Aorta (tissue), 5 donors: ENCODE results near the gene TGFBR1. TPM values are rescaled to one million over a fixed set of nuclear protein-coding genes. Genes with fewer than 3 reads are reported as not detected.

Source experiments
- ATAC-seq: fragments of 200-7000 bp; cut with Tn5 transposase; one replicate; pipeline ENCODE4 v1.9.1; 2022; ENCODE audit warnings: moderate library complexity; ENCODE audit not compliant: low FRiP score
- DNase-seq, 2 donors: peaks; one replicate each; pipeline ENCODE4 v3.0.0-alpha.2; 2020
- H3K27ac ChIP-seq, 2 donors: one replicate each; pipeline ENCODE4 v1.5.1; 2013; ENCODE audit warnings: low read length in 2 of 2, mild to moderate bottlenecking in 2 of 2, moderate library complexity in 2 of 2, control low read depth in 1 of 2, inconsistent platforms in 1 of 2, low read depth in 1 of 2
- H3K27me3 ChIP-seq, 2 donors: one replicate each; pipeline ENCODE4 v1.6.1; 2013; ENCODE audit warnings: control low read depth in 1 of 2, low read length in 1 of 2, mild to moderate bottlenecking in 1 of 2, moderate library complexity in 1 of 2; ENCODE audit not compliant: insufficient read depth in 2 of 2, control insufficient read depth in 1 of 2
- H3K36me3 ChIP-seq, 2 donors: one replicate each; pipeline ENCODE4 v1.6.1; 2013; ENCODE audit warnings: control low read depth in 1 of 2, low read length in 1 of 2, mild to moderate bottlenecking in 1 of 2; ENCODE audit not compliant: insufficient read depth in 2 of 2, control insufficient read depth in 1 of 2
- H3K4me1 ChIP-seq, 2 donors: one replicate each; pipeline ENCODE4 v1.6.1; 2013; ENCODE audit warnings: low read length in 2 of 2, control low read depth in 1 of 2, mild to moderate bottlenecking in 1 of 2, moderate library complexity in 1 of 2; ENCODE audit not compliant: insufficient read depth in 2 of 2, control insufficient read depth in 1 of 2
- H3K4me3 ChIP-seq, 2 donors: one replicate each; pipeline ENCODE4 v1.5.1; 2013; ENCODE audit warnings: low read length in 2 of 2, control low read depth in 1 of 2, mild to moderate bottlenecking in 1 of 2
- H3K9me3 ChIP-seq: one replicate; pipeline ENCODE4 v1.6.1; 2013; ENCODE audit warnings: mild to moderate bottlenecking, low read length; ENCODE audit not compliant: control insufficient read depth
- WGBS, 2 donors: extraction: QIAGEN DNeasy Blood & Tissue Kit; methylation state at CpG; one replicate each; pipeline ENCODE4 v1.1.7; 2013; 5-methylcytosine and 5-hydroxymethylcytosine counted together
- intact Hi-C, 2 donors: fragments of 100-400 bp; cut with DNase I; formaldehyde crosslinking; loops; one replicate each; pipeline versions ENCODE4 v1.14.2 to v1.15.0; 2022
- polyA plus RNA-seq, 2 donors: library from polyadenylated mRNA; stranded (reverse); fragments of 200-250 nt; gene quantifications; one replicate each; pipeline ENCODE4 v1.2.3, GENCODE V29; 2013
- total RNA-seq, 2 donors: library from RNA; stranded (reverse); fragmentation: NEBNext Ultra II Directional; extraction: Animal tissue kit (Norgen Biotek cat#: 25700); gene quantifications; one replicate each; pipeline ENCODE4 v1.2.1, GENCODE V29; 2021
- donor health status: healthy with polysubstance abuse.
- donor health status: Bipolar disorder and iron deficiency.
- donor health status: DM: no; HTN: no; CAD: no.
- donor health status: DM: no; HTN: no; CAD: no.
- donor health status: DM: yes; HTN: yes; CAD: no.

The TGFBR1 gene
- total and polyA plus RNA-seq, 4 donors = 21.9 to 156 (median 62.9) TPM

GRCh38 chr9:99181206-99181605, 76.3 kb downstream of the TGFBR1 start:
- DNase-seq (no peak), ATAC-seq (no peak)
- Histone ChIP-seq H3K4me1 (no peaks in the 10 kb centered on the region), H3K27ac (no peak overlapping the region), H3K36me3 (no peaks in the 10 kb centered on the region), H3K4me3 (no peak overlapping the region), H3K27me3 (no peaks in the 10 kb centered on the region), H3K9me3 (no peaks in the 10 kb centered on the region)
- WGBS, 2 donors = 80% methylated on average over 2 of the region's 2 CpGs
- intact Hi-C loops = loop anchor here in 1 of 2 donors (10.0 kb wide), 2 partner anchors 644 to 1124 kb away; partner anchors contain the start of gene NR4A3

GRCh38 chr9:99181621-99182020, 76.7 kb downstream of the TGFBR1 start:
- ATAC-seq (no peak), DNase-seq (no peak)
- no peak overlapping the region for H3K27ac ChIP-seq
- WGBS, 2 donors = 82 to 86% methylated on average over 4 of the region's 4 CpGs
- no peaks in the 10 kb centered on the region for H3K9me3 ChIP-seq
- no peak overlapping the region for H3K4me3 ChIP-seq
- intact Hi-C loops = loop anchor here in 1 of 2 donors (10.0 kb wide), 2 partner anchors 643 to 1123 kb away; partner anchors contain the start of gene NR4A3
- no peaks in the 10 kb centered on the region for H3K4me1 ChIP-seq
- no peaks in the 10 kb centered on the region for H3K36me3 ChIP-seq
- H3K27me3 ChIP-seq = no peaks in the 10 kb centered on the region

GRCh38 chr9:99182356-99182755, 77.4 kb downstream of the TGFBR1 start:
- H3K4me1 ChIP-seq = no peaks in the 10 kb centered on the region
- H3K9me3 ChIP-seq = no peaks in the 10 kb centered on the region
- H3K27ac ChIP-seq = no peak overlapping the region
- WGBS, 2 donors = 84 to 85% methylated on average over 3 of the region's 3 CpGs
- ATAC-seq = no peak
- H3K4me3 ChIP-seq = no peak overlapping the region
- intact Hi-C loops = loop anchor here in 1 of 2 donors (10.0 kb wide), 2 partner anchors 642 to 1122 kb away; partner anchors contain the start of gene NR4A3
- no peak for DNase-seq
- no peaks in the 10 kb centered on the region for H3K27me3 ChIP-seq
- no peaks in the 10 kb centered on the region for H3K36me3 ChIP-seq

- no peak overlapping the region for H3K4me3 ChIP-seq
- H3K27me3 ChIP-seq = no peaks in the 10 kb centered on the region
- no peaks in the 10 kb centered on the region for H3K36me3 ChIP-seq
- no peaks in the 10 kb centered on the region for H3K9me3 ChIP-seq
- no peak for ATAC-seq
- H3K4me1 ChIP-seq = no peaks in the 10 kb centered on the region
- intact Hi-C loops = loop anchor here in 1 of 2 donors (10.0 kb wide), 2 partner anchors 641 to 1121 kb away; partner anchors contain the start of gene NR4A3
- no peak overlapping the region for H3K27ac ChIP-seq
- 89% methylated on average over 3 of the region's 3 CpGs for WGBS, 2 donors
- no peak for DNase-seq
Observed at GRCh38 chr9:99183616-99184015, 78.7 kb downstream of the TGFBR1 start.

- Histone ChIP-seq H3K4me1 (no peaks in the 10 kb centered on the region), H3K36me3 (no peaks in the 10 kb centered on the region), H3K27me3 (no peaks in the 10 kb centered on the region), H3K4me3 (no peak overlapping the region), H3K27ac (no peak overlapping the region), H3K9me3 (no peaks in the 10 kb centered on the region)
- DNase-seq (peak; percentile 62 to 82), ATAC-seq (peak; percentile 6)
- intact Hi-C loops = loop anchor here in 1 of 2 donors (10.0 kb wide), 2 partner anchors 641 to 1121 kb away; partner anchors contain the start of gene NR4A3
- WGBS, 2 donors = 42 to 43% methylated on average over 10 of the region's 10 CpGs
Observed at GRCh38 chr9:99184110-99184474, 79.2 kb downstream of the TGFBR1 start.

GRCh38 chr9:99184475-99185347, 79.8 kb downstream of the TGFBR1 start:
- intact Hi-C loops = loop anchor here in 1 of 2 donors (10.0 kb wide), 2 partner anchors 640 to 1120 kb away; partner anchors contain the start of gene NR4A3
- 17 to 18% methylated on average over 29 of the region's 29 CpGs for WGBS, 2 donors
- no peaks in the 10 kb centered on the region for H3K36me3 ChIP-seq
- DNase-seq (peak; percentile 90 to 93), ATAC-seq (peak; percentile 93)
- no peaks in the 10 kb centered on the region for H3K4me1 ChIP-seq
- H3K27me3 ChIP-seq = no peaks in the 10 kb centered on the region
- H3K27ac ChIP-seq = no peak overlapping the region
- H3K9me3 ChIP-seq = no peaks in the 10 kb centered on the region
- H3K4me3 ChIP-seq = no peak overlapping the region

GRCh38 chr9:99185348-99185632, 80.4 kb downstream of the TGFBR1 start:
- ATAC-seq = no peak
- H3K27ac ChIP-seq = no peak overlapping the region

GRCh38 chr9:99185934-99186333, 81.0 kb downstream of the TGFBR1 start:
- H3K9me3 ChIP-seq = no peaks in the 10 kb centered on the region
- no peak overlapping the region for H3K27ac ChIP-seq
- H3K27me3 ChIP-seq = no peaks in the 10 kb centered on the region
- intact Hi-C loops = loop anchor here in 1 of 2 donors (10.0 kb wide), 2 partner anchors 639 to 1119 kb away; partner anchors contain the start of gene NR4A3
- ATAC-seq (no peak), DNase-seq (no peak)
- H3K4me3 ChIP-seq = no peak overlapping the region
- no peaks in the 10 kb centered on the region for H3K4me1 ChIP-seq
- no peaks in the 10 kb centered on the region for H3K36me3 ChIP-seq
- WGBS, 2 donors = 86 to 89% methylated on average over 5 of the region's 5 CpGs

More at GRCh38 chr9:99185348-99185632, 80.4 kb downstream of the TGFBR1 start:
- intact Hi-C loops = loop anchor here in 1 of 2 donors (10.0 kb wide), 2 partner anchors 640 to 1120 kb away; partner anchors contain the start of gene NR4A3
- Histone ChIP-seq H3K4me1 (no peaks in the 10 kb centered on the region), H3K36me3 (no peaks in the 10 kb centered on the region), H3K27me3 (no peaks in the 10 kb centered on the region), H3K4me3 (no peak overlapping the region), H3K9me3 (no peaks in the 10 kb centered on the region)
- WGBS, 2 donors = 73 to 78% methylated on average over 2 to 5 of the region's 5 CpGs
- no peak for DNase-seq
